Body of pancreas (tissue), 4 donors: ENCODE results near the gene PTTG1IP.

Experiments
- POLR2A ChIP-seq, 3 donors: fragments of 450-650 bp; IDR thresholded peaks; one replicate each; pipeline ENCODE4 v1.6.1; 2016; ENCODE audit warnings: antibody characterized with exemption in 3 of 3, mild to moderate bottlenecking in 2 of 3
- TF ChIP-seq, protein P1 (sequence below), 7 experiments: fragments of 450-650 bp in 4 of 7; fragments of 200-600 bp in 3 of 7; sonication (generic) in 3 of 7; IDR thresholded peaks; one replicate each; pipeline ENCODE4 v1.5.1; 2016 to 2019; ENCODE audit warnings: antibody characterized with exemption in 7 of 7

DNA sequence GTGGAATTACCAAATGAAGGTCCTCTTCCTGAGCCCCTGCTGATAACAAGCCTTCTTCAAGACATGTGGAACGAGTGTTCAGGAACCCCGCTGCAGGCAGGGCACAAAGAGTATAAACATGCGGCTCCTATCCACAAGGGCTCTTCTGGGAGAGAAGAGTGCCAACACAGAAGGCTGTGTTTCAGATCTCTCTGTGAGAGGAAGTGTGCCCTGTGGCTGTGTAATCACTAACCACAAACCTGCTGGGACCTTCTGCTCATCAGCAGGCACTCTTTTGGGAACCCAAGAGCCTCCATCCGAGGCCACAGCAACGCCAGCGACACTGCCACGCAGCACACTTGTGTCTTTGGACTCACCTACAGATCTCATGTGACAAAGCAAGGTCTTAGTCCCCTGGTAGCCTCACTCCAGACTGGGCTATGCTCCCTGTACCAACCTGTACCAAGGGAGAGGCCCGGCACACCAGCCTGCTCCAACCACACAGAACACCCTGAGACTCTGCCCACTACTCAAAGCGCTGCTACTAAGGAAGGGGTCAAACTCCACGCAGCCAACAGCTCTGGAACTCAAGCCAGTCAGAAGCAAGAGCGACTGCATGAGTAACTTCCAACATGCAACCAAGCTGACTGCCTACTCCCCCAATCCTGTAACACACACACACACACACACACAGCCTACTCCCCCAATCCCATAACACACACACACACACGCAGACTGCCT is 7.8 kb downstream of the PTTG1IP start:
- TF ChIP-seq, protein P1, sequence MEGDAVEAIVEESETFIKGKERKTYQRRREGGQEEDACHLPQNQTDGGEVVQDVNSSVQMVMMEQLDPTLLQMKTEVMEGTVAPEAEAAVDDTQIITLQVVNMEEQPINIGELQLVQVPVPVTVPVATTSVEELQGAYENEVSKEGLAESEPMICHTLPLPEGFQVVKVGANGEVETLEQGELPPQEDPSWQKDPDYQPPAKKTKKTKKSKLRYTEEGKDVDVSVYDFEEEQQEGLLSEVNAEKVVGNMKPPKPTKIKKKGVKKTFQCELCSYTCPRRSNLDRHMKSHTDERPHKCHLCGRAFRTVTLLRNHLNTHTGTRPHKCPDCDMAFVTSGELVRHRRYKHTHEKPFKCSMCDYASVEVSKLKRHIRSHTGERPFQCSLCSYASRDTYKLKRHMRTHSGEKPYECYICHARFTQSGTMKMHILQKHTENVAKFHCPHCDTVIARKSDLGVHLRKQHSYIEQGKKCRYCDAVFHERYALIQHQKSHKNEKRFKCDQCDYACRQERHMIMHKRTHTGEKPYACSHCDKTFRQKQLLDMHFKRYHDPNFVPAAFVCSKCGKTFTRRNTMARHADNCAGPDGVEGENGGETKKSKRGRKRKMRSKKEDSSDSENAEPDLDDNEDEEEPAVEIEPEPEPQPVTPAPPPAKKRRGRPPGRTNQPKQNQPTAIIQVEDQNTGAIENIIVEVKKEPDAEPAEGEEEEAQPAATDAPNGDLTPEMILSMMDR (IDR thresholded peaks at IDR 0.05), result no peak
- no peak for TF ChIP-seq POLR2A (IDR thresholded peaks at IDR 0.05)
